SK-N-MC (cell line): Measurements from ENCODE around the gene CYP2R1.

ENCODE experiments used
- EZH2 ChIP-seq: fragments of 200-600 bp; sonication (generic); IDR thresholded peaks from one replicate; pipeline ENCODE4 v1.6.1; 2017; ENCODE audit warnings: antibody characterized with exemption
- FOXP2 ChIP-seq: optimal IDR thresholded peaks from 2 replicates; pipeline ENCODE3; 2011; ENCODE audit warnings: mild to moderate bottlenecking, moderate library complexity; ENCODE audit not compliant: insufficient read depth; ENCODE audit errors: extremely low read length, control extremely low read depth
- POLR2AphosphoS5 ChIP-seq: IDR thresholded peaks from 2 replicates; pipeline ENCODE4 v1.6.1; 2012; ENCODE audit warnings: mild to moderate bottlenecking, low read depth, low read length, borderline replicate concordance

GRCh38 chr11:14908214-14908880, 16.3 kb upstream of the CYP2R1 start:
- TF ChIP-seq EZH2 (no peak), POLR2AphosphoS5 (no peak), FOXP2 (no peak)
